GM12878 (cell line): ENCODE measurements around the gene KIF15. TPM values are rescaled to one million over a fixed set of nuclear protein-coding genes. Genes with fewer than 3 reads are reported as not detected.

Source experiments
- ATAC-seq: fragments of 200-7000 bp; cut with Tn5 transposase; 3 replicates; pipeline ENCODE4 v1.9.1; 2020; ENCODE audit warnings: mild to moderate bottlenecking, moderate library complexity
- BruUV-seq: library from RNA; stranded (reverse); fragments of 400-500 nt; replicated peaks from 2 replicates; lab custom pipeline; 2021; lab: Mats Ljungman, UMichigan
- CTCF ChIA-PET: fragments of 300-600 bp; sonication (Branson Sonifier 250); formaldehyde crosslinking; extraction: SDS; loops from one replicate; lab custom pipeline; 2021; ENCODE audit warnings: inconsistent platforms; lab: Yijun Ruan, JAX
- POLR2A ChIA-PET: fragments of 350-600 bp; formaldehyde crosslinking; extraction: SDS; loops from one replicate; lab custom pipeline; 2021; ENCODE audit warnings: inconsistent platforms; lab: Charles Lee
- RAD21 ChIA-PET: fragments of 300-600 bp; sonication (Branson Sonifier 250); formaldehyde crosslinking; loops from one replicate; lab custom pipeline; 2023; ENCODE audit warnings: antibody characterized with exemption; ENCODE audit not compliant: unreplicated experiment; lab: Charles Lee
- SMC1A ChIA-PET: fragments of 300-600 bp; sonication (Branson Sonifier 250); formaldehyde crosslinking; loops from one replicate; lab custom pipeline; 2023; ENCODE audit not compliant: unreplicated experiment, uncharacterized antibody; lab: Charles Lee
- DNase-seq: peaks from one replicate; pipeline ENCODE4 v3.0.0-alpha.2; 2011; ENCODE audit warnings: low read depth, low spot score
- FAIRE-seq: peaks from 3 replicates; lab custom pipeline; 2011; peaks lifted over from hg19 to GRCh38; lab: Jason Lieb, UNC
- H2AFZ ChIP-seq: 2 replicates; pipeline ENCODE4 v1.6.0; 2011; ENCODE audit warnings: low read depth, low read length, control low read depth; ENCODE audit not compliant: control insufficient read depth
- H3K27ac ChIP-seq: 2 replicates; pipeline ENCODE4 v1.5.1; 2011; ENCODE audit warnings: control low read depth; ENCODE audit not compliant: control insufficient read depth, insufficient read depth
- H3K27me3 ChIP-seq, 2 experiments: replicated peaks in 1 of 2; 2 replicates each; pipeline versions ENCODE4 v1.6.0 to v1.6.1; 2011; ENCODE audit warnings: low read length in 1 of 2; ENCODE audit not compliant: control insufficient read depth in 2 of 2, insufficient read depth in 2 of 2
- H3K36me3 ChIP-seq, 2 experiments: 2 replicates each; pipeline ENCODE4 v1.5.1; 2011; ENCODE audit warnings: low read length in 1 of 2; ENCODE audit not compliant: control insufficient read depth in 2 of 2, insufficient read depth in 2 of 2
- H3K4me1 ChIP-seq: 2 replicates; pipeline ENCODE4 v1.6.1; 2011; ENCODE audit warnings: mild to moderate bottlenecking, low read length, moderate library complexity, mixed read lengths; ENCODE audit not compliant: control insufficient read depth, insufficient read depth
- H3K4me2 ChIP-seq: 2 replicates; pipeline ENCODE4 v1.6.0; 2011; ENCODE audit warnings: control low read depth; ENCODE audit not compliant: control insufficient read depth, insufficient read depth
- H3K4me3 ChIP-seq: fragments of 200-600 bp; sonication (generic); 2 replicates; pipeline ENCODE4 v1.5.1; 2016
- H3K79me2 ChIP-seq: 2 replicates; pipeline ENCODE4 v1.6.0; 2011; ENCODE audit warnings: low read length; ENCODE audit not compliant: control insufficient read depth, insufficient read depth
- H3K9ac ChIP-seq: 2 replicates; pipeline ENCODE4 v1.8.0; 2011; ENCODE audit warnings: low read length, control low read depth, mixed read lengths; ENCODE audit not compliant: control insufficient read depth, insufficient read depth
- H3K9me3 ChIP-seq: replicated peaks from 3 replicates; pipeline ENCODE4 v1.5.1; 2011; ENCODE audit warnings: mild to moderate bottlenecking, low read length; ENCODE audit not compliant: control insufficient read depth, insufficient read depth
- H4K20me1 ChIP-seq: 2 replicates; pipeline ENCODE4 v1.6.0; 2011; ENCODE audit not compliant: control insufficient read depth, insufficient read depth
- ESRRA ChIP-seq: IDR thresholded peaks from 2 replicates; pipeline ENCODE4 v1.6.1; 2012; ENCODE audit warnings: mild to moderate bottlenecking, low read length, improper control_type of control experiment
- HCFC1 ChIP-seq: fragments of 150-350 bp; IDR thresholded peaks from 2 replicates; pipeline ENCODE4 v1.6.1; 2014; ENCODE audit warnings: low read length
- POLR2A ChIP-seq: IDR thresholded peaks from 2 replicates; pipeline ENCODE4 v1.6.1; 2011; ENCODE audit warnings: low read depth, mild to moderate bottlenecking, low read length
- WGBS: methylation state at CpG from one replicate; pipeline ENCODE4 v1.1.6; 2016; ENCODE audit warnings: low lambda C conversion rate; ENCODE audit not compliant: insufficient replicate concordance, insufficient coverage; ENCODE audit errors: missing lambda C conversion rate; 5-methylcytosine and 5-hydroxymethylcytosine counted together
- in situ Hi-C: fragments of 300-500 bp; cut with MboI; formaldehyde crosslinking; loops from 9 replicates; pipeline ENCODE4 v1.14.3; 2018; ENCODE audit warnings: mixed read lengths
- intact Hi-C: fragments of 100-400 bp; cut with micrococcal nuclease; formaldehyde crosslinking; loops from one replicate; pipeline ENCODE4 v1.14.2; 2022; ENCODE audit not compliant: unreplicated experiment
- polyA plus RNA-seq, 11 experiments: library from polyadenylated mRNA; depleted of rRNA in 4 of 11; unstranded in 6 of 11; stranded (reverse) in 5 of 11; fragments of >200 nt; fragmentation: Nextera tagmentation in 4 of 11; fragmentation: Illumina TruSeq in 1 of 11; extraction: Ambion mirVana in 4 of 11; extraction: Trizol in 1 of 11; gene quantifications; 1 replicate in 1 of 11; 2 replicates in 10 of 11; pipeline versions ENCODE4 v1.2.1 to v1.2.3, GENCODE V29; 2011 to 2016; ENCODE audit warnings: inconsistent platforms in 2 of 11, missing spikeins in 2 of 11, low read depth in 1 of 11
- total RNA-seq, 4 experiments: library from RNA; depleted of rRNA in 3 of 4; stranded (reverse); fragments of >200 nt in 3 of 4; fragmentation: Illumina TruSeq in 1 of 4; extraction: Trizol in 1 of 4; gene quantifications; 2 replicates each; pipeline versions ENCODE4 v1.2.1 to v1.2.3, GENCODE V29; 2013 to 2021
- TF ChIP-seq, protein P1 (sequence below): fragments of 450-650 bp; IDR thresholded peaks from 2 replicates; pipeline ENCODE4 v1.6.1; 2017; ENCODE audit warnings: mild to moderate bottlenecking, moderate library complexity

Gene KIF15
- total and polyA plus RNA-seq, 10 of the 15 experiments (the other 5 are each of a cell fraction or from before 2014, with no cell fraction given), result 12.3 to 51.8 (median 26.0) TPM

DNA sequence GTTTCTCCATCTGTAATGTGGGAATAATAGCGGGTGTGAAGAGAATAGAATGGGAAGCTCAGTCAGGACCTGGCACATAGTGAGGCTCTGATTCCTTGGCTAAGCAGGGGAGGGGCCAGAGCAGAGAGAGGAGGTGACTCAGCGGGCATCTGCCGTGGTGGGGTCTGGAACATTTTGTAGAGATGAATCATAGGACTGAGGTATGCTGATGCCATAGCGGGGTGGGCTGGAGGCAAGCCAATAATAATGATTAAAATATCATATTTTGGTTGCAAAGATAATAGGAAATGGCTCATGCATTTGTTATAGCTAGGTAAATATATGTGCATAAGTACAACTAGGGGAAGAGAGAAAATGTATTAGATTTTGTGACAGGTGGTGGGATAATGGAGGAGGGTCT, 124.0 kb downstream of the KIF15 start:
- ChIA-PET SMC1A (no interaction called here), RAD21 (no interaction called here), POLR2A (no interaction called here), CTCF (interaction anchor here (1.3 to 2.8 kb wide), 2 partner anchors 29 to 353 kb away, joined by 3 to 9 read pairs; no protein-coding TSS in a partner anchor)
- TF ChIP-seq POLR2A (no peak), ESRRA (no peak), HCFC1 (no peak)
- TF ChIP-seq, protein P1, sequence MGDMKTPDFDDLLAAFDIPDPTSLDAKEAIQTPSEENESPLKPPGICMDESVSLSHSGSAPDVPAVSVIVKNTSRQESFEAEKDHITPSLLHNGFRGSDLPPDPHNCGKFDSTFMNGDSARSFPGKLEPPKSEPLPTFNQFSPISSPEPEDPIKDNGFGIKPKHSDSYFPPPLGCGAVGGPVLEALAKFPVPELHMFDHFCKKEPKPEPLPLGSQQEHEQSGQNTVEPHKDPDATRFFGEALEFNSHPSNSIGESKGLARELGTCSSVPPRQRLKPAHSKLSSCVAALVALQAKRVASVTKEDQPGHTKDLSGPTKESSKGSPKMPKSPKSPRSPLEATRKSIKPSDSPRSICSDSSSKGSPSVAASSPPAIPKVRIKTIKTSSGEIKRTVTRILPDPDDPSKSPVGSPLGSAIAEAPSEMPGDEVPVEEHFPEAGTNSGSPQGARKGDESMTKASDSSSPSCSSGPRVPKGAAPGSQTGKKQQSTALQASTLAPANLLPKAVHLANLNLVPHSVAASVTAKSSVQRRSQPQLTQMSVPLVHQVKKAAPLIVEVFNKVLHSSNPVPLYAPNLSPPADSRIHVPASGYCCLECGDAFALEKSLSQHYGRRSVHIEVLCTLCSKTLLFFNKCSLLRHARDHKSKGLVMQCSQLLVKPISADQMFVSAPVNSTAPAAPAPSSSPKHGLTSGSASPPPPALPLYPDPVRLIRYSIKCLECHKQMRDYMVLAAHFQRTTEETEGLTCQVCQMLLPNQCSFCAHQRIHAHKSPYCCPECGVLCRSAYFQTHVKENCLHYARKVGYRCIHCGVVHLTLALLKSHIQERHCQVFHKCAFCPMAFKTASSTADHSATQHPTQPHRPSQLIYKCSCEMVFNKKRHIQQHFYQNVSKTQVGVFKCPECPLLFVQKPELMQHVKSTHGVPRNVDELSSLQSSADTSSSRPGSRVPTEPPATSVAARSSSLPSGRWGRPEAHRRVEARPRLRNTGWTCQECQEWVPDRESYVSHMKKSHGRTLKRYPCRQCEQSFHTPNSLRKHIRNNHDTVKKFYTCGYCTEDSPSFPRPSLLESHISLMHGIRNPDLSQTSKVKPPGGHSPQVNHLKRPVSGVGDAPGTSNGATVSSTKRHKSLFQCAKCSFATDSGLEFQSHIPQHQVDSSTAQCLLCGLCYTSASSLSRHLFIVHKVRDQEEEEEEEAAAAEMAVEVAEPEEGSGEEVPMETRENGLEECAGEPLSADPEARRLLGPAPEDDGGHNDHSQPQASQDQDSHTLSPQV, result no peak
- no peak for DNase-seq
- Histone ChIP-seq H3K4me1 (no peaks in the 10 kb centered on the region), H3K4me2 (no peak overlapping the region), H3K27me3 (no peaks in the 10 kb centered on the region), H3K9ac (no peak overlapping the region), H4K20me1 (no peaks in the 10 kb centered on the region), H2AFZ (no peak overlapping the region), H3K9me3 (no peaks in the 10 kb centered on the region), H3K4me3 (no peak overlapping the region), H3K79me2 (no peaks in the 10 kb centered on the region), H3K27ac (no peak overlapping the region), H3K36me3 (no peaks in the 10 kb centered on the region)
- 6% methylated on average over 4 of the region's 4 CpGs for WGBS
- in situ Hi-C loops, result no loop called here
- BruUV-seq, result no TSS peak
- no peak for ATAC-seq
- intact Hi-C loops, result no loop called here
- FAIRE-seq, result no peak
